Measurements from ENCODE around the gene RAP1A.
"Not testable (repeated sequence)": the region's sequence is repeated elsewhere in the genome, so short reads cannot be mapped to it uniquely, and the experiment has no call there.

Gene RAP1A

DNA sequence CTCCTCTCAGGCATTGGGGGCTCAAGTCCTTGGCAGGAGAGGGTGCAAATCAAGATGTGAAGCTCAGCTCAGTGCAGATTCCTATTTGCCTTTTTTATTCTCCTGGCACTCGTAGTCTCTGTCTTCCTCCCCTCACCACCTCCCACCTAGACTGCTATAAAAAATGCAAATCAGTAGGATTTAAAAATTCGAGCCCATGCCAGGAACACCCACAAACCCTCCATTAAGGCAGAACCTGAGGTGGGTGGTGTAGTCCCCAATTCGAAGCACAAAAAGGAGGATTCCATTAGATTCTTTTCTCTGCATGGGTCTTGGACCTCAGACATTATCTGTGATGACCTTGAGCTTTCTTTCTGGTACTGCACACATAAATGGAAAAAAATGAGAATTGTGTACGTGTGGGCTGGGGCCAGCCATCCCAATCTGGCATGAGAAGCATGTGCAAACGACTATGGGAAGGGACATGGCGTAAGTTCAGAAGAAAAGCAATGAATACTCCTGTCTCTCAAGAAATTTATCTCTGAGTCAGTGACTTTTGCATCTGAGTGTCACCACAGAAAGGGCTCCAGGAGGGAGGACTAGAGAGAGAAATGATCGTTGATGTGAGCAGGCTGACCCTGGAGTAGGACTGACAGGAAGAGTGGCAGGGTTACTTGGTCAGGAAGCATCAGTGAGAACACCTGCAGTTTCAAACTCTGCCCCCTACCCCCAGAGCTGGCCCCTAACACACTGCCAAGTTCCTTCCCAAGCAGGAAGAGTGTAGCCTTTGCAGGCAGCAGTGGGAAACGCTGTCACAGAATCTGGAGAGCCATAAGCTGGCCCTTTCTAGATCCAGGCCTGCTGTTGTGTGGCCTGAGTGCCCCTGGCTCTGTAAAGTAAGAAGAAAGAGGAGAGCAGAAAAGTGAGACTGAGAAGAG, 117.9 kb downstream of the RAP1A start:
- DNase-seq (ENCODE audit: low read depth), result no peak

DNA sequence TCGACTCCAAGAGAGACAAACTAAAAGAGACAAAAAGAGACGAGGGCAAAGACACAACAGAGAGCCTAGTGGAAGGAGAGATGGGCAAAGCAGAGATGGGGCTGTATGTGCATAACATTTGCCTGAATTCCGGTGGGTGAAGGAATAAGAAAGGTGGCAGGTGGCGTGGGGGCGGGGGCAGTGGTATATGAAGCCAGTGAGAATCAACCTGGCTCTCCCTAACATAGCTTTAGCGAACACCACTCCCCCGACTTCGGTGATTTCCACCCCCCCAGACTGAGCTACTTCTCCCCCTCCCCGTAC, 118.5 kb downstream of the RAP1A start:
- no peak for DNase-seq (ENCODE audit: low read depth)

DNA sequence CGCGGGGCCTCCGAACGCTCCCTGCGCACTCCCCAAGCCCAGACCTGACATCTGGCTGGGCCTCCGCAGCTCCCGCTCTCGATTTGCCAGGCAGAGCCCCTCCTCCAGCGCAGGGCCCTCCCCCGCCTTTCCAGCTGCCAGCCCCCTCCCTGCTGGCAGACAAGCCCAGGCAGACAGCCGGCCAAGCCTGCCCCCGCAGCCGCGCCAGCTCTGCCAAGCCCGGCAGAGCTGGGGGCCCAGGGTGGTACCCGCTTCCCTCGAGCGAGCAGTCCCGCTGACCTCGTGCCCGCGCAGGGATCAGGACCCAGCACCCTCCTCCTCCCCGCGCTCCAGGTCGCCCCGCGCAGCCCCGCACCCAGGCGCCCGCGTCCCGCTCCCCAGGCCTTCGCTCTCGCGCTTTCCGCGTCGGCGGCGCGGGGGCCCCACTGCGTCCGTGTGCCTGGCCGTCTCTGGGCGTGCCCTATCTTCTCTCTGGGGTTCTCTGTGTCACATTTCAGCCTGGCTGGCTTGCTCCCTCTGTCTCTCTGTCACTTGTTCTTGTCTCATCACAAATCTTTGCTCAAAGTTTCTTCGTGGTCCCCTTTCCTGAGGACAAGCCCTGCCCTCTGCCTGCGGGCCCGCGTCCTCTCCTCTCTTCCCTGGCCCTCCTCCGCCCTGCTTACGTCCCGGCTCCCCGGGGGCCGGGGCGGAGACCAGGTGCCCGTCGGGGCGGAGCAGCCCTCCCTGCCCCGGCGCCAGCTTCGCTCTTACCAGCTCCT, 119.0 kb downstream of the RAP1A start:
- peak; percentile 24 for DNase-seq (ENCODE audit: low read depth)

DNA sequence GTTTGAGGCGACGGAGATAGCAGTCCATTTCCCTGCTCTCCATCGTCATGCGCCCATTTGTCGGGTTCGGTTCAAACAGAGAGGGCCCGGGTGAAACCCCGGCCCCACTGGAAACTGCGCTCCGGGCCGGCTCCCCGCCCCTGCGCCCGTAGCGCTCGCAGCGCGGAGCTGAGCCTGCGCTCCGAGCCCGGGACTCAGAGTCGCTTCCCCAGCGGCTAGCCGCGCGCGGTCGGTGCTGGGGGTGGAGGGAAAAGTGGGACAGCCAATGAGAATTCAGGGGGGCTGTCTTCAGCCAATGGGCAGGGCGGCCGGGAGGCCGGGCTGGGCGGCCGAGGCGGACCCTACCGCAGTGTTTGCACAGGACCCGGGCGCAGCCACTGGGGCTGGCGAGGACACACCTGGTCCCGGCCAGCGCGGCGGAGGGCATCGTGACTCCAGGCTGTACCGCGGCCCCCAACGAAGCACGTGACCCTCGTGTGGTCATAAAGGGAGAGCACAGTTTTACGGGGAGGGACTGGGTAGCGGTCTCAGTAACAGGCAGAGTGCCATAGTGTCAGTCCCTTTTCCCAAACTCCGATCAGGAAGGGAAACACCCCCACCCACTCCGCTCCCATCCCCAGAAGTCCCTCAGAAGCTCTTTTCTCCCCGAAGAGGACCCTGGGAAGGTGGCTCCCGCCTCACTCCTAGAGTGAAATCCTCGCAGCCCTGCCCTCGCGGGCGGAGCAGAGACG, 119.8 kb downstream of the RAP1A start, which contains the start of gene INKA2:
TSS of gene INKA2 (minus strand) at position 202 of the 731 bp plus-strand sequence. CDS start at position 49, 153 bp downstream.
- DNase-seq (ENCODE audit: low read depth), result peak; percentile 61

DNA sequence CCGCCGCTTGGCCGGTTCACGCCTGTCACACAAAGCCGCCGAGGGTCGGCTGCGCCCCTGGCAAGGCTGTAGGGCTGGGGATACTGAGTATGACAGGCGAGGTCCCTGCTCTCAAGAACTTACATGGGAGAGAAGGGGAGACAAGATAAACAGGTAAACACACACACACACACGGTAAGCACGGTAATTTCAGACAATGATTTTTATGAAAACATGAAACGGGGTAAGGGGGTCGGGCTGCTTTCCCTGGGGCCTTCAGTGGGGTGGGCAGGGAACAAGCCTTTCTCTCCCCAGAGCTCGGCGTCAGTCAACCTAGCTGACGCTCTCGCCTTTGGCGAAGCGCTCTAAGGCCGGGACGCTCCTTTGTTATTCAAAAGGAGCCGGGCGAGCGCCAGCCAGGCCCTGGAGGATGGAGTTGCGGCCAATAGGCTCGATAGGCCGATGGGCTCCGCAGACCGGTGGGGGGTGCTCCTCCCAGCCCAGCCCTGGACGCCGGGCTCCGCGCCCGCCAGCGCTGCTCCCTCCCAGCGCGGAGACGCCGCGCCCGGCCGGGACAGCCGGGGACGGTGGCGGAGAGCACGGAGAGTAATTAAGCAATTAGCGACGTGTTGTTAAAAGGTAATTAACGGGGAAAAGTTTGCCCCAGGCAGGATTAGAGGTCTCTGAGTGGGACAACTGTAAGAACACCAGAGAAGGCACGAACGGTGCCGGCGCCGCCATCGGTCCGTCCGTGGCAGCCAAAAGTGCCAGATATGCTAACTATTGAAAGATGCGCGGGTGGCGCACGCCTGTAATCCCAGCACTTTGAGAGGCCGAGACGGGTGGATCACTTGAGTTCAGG, 120.6 kb downstream of the RAP1A start:
- no peak for DNase-seq (ENCODE audit: low read depth)

DNA sequence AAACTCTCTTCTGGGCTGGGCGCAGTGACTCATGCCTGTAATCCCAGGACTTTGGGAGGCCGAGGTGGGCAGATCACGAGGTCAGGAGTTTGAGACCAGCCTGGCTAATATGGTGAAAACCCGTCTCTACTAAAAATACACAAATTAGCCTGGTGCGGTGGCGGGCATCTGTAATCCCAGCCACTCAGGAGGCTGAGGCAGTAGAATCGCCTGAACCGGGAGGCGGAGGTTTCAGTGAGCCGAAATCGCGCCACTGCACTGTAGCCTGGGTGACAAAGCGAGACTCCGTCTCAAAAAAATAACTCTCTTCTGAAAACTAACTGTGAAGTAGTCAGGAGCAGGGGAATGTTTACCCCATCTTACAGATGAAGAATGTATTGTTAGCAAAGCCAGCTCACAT, 122.7 kb downstream of the RAP1A start:
- DNase-seq (ENCODE audit: low read depth), result not testable (repeated sequence)

DNA sequence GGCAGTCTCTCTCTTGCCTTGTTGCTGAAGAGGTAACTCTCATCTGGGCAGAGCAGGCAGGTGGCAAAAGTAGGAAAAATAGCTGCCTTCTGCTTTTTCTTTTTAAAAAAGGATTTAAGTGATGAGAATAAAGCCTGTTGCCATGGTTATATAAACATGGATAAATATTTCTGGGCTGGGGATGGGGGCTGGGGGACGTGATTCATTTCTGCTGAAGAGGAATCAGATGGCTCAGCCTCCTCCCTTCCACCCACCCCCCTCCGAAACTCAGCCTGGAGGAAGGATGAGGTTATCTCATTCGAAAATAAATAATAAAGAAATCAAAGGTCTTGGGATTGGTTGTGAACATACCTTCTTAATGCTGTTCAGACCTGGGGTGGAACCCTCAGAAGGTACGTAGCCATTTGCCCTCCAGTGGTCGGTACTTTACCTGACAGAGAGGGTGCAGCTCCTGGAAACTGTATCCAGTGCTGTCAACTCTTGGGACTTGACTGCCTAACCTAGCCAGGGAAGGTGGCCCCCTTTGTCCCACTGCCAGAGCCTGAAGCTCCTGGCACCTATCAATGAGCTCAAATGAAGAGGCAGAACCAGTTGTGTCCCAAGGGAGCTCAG, 123.5 kb downstream of the RAP1A start:
- no peak for DNase-seq (ENCODE audit: low read depth)

DNA sequence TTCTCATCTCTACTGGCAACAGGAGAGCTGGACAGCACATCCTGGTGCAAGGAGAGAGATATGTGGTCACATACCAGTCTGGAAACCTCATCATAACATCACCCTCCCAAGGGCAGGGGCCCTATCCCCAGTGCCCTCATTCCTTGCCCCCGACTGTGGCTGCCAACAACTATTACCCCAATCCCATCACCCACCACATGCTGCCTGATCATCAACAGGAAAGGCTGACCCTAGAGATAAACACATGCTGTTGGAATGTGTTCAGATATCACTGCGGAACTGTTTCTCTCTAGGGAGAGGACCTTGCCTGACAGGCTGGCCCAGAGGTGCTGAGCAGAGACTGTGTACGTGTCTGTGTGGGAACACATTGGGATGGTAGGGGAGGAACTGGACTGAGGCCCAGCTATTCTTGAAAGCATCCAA, 124.1 kb downstream of the RAP1A start:
- no peak for DNase-seq (ENCODE audit: low read depth)

DNA sequence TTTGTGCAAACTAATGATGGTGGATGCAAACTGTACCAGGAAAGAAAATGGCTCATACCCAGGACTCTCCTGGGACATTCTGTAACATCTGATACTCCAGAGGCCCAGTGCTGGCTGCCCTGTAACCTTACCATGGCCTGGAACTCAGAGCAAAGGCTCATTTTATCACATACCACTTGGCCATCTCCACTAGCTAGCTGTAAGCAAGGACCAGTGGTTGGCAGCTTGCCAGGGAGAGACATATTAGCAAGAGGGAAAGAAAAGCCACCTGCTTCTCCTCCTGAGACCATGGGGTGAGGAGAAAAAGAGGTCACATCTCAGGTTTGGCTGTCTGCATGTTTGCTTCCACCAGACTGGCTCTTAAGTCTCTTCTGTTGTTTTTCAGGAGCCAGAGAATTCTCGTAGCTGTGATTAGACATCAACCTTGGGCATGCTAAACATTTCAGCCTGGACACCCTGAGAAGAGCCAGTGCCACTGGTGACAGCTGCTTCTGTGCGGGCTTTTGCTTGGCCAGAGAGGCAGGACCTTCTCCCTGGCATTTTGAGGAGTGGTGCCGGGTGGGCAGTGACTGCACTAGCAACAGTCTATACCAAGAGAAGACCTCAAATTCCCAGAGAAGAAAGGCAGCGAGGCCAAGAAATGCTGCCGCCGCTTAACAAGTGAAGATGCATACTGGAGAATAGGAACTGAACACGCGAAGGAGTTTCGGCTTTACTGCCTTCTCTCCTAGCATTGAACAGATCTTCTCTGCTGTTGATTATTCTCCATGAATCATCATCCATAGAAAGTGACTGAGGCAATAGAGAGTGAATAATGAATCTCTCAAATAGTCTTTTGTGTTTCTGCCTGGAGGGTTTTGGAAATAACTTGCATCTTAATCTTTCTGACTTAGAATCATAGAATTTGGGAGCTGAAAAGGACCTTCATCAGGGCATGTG, 126.4 kb downstream of the RAP1A start:
- DNase-seq (ENCODE audit: low read depth), result no peak

DNA sequence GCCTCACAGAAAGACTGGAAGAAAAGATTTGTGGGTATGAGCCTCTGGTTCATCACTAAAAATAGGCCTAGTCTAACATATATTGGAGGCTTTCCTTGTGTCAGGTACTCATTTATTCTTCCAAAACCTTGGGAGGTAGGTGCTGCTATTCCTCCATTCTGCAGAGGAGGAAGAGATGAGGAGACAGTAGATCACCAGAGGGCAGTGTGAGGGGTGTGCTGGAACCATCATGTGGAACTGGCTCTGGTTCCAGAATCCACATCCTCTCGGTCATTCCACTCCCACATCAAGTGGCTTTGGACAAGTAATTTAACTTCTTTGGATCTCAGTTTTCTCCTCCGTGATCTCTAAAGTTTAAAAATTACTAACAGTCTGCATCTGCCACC, 127.0 kb downstream of the RAP1A start:
- DNase-seq (ENCODE audit: low read depth), result no peak

DNA sequence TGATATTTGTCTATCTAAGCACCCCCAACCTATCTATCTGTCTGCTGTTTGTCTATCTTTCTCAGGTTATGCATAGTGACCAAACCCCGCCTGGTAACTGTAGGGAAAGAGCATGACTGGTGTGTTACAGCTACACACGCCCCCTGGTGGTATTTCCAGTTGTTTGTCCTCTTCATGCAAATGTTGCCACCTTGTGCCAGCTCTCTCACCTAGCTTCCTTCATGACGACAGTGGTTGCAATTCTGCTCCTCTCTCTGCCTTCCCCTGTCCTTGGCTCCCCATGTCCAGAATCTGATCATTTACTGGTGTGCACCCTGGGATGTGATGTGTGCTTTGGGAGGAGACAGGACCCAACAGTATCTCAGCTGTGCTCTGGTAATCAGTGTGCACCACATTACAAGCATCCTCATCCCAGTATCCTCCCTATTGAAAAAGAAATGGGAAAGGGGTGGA, 127.7 kb downstream of the RAP1A start:
- DNase-seq (ENCODE audit: low read depth), result peak; percentile 42

DNA sequence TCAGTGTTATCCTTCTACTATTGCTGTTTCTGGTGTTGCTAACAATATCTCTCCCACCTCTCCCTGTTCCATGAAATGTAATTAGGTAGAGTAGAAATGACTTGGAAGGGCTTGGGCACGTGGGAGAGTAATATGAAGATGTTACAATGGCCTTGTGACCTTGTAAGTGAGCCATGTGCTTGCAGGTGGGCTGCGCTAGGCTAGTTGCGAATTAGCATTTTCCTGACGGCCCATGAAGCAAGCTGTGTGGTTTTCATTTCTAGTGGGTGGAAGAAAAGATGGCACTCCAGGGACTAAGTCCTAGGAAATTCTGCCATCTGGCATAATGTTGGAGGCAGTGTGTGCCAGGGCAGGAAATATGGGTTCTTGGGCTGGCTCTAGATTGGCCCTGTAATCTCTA, 128.4 kb downstream of the RAP1A start:
- no peak for DNase-seq (ENCODE audit: low read depth)

DNA sequence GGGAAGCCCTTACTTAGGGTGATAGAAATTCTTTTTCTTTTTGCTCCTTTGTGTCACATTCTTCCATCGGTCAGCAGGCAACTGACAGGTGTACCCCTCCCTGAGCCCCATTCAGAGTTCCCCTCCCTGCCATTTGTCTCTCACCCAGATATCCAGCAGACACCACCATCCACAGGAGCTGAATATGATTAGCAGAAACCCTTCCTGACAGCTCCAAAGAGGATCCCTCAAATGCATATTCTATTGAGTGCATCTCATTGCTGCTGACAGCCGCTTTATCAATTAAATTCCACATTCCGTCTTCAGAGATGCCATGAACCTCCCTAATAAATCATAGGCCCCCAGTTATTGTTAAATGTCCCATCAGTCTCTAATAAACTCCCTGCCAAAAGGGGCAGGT, 130.0 kb downstream of the RAP1A start:
- no peak for DNase-seq (ENCODE audit: low read depth)

DNA sequence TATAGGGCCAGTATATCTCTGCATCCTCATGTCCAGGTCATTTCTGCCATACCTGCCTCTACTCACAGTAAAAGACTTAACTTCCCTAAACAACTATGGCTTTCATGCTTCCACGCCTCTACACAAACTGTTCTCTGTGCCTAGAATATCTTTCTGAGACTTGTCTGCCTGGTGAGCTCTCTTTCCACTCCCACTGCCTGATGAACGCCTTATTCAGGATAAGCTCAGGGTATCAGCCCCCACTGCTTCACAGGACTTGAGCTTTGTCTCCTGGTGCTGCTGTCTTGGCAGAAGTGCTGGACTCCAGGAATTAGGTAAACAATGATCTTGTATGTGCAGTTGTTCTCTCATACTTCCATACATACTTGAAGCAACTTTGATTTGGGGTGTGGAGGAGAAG, 131.3 kb downstream of the RAP1A start:
- no peak for DNase-seq (ENCODE audit: low read depth)

DNA sequence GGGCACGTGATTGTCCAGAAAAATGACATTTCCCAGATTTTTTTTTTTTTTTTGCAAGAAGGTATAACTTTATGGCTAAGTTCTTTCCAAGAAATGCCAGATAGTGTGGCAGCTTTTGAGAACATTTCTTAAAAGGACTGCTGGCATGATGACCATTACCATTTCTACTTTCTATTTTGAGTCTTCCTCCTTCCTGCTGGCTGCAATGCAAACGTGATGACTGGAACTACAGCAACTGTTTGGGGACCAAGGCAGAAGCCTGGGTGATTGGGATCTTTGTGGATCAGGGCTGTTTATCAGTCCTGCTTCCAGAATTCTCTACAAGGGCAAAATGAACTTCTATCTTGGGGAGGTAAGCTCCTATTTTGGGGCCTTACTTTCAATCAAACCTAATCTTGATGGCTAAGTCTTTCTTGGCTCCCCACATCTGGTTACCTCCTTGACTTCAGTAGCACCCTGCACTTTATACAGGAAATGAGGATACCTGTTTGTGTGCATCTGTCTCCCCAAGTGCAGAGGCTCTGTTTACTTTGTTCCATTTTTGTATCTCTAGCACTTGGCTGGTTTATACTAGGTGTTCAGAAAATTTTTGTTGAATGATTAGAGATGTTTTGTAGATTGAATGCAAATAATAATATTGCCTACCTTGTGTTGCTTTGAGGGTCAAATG, 132.5 kb downstream of the RAP1A start:
- no peak for DNase-seq (ENCODE audit: low read depth)

DNA sequence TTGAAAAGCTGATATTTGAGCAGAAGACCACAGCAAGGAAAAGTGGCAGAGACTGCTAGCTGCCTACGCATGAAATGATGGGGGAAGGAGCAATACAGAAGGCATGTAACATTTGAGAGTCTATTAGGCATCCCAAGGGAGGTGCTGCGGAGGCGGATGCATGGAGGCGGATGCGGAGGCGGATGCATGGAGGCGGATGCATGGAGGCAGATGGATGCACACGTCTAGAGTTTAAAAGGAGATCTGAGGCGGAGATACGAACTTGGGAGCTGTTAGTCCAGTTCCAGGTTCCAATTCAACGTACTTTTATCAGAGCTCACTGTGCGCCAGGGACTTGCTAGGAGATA, 135.4 kb downstream of the RAP1A start:
- peak; percentile 12 for DNase-seq (ENCODE audit: low read depth)

DNA sequence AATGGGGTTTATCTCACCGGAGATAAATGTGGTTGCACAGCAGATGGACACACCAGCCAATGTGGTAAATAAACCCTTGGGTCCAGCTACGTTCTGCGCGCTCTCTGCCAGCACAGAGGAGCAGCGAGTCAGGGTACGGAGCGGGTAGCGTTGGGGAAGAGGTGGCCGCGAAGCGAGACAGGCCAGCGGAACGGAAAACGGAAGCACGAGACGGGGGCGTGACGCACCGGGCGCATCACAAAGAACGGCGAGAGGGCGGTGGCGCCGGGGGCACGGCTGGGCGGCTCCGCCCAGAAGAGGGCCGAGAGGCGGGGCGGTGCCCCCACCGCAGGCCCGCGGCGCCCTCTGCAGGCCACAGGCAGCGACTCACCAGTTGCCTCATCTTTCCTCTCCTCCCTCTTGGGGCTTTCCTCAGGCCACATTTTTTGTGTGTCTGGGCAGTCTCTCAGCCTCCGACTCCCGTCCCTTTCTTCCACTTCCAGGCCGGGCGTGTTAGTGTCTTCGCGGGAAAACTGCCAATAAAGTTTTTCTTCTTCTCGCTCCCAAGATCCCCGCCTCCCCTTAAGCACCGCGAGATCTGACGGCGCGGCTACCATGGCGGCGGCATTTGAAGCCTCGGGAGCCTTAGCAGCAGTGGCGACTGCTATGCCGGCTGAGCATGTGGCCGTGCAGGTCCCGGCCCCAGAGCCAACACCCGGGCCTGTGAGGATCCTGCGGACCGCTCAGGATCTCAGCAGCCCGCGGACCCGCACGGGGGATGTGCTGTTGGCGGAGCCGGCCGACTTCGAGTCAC, 135.9 kb downstream of the RAP1A start, which contains the start of gene DDX20:
TSS of gene DDX20 (plus strand) at position 571 of the 793 bp plus-strand sequence. CDS start at position 595, 24 bp downstream.
- peak; percentile 90 for DNase-seq (ENCODE audit: low read depth)

DNA sequence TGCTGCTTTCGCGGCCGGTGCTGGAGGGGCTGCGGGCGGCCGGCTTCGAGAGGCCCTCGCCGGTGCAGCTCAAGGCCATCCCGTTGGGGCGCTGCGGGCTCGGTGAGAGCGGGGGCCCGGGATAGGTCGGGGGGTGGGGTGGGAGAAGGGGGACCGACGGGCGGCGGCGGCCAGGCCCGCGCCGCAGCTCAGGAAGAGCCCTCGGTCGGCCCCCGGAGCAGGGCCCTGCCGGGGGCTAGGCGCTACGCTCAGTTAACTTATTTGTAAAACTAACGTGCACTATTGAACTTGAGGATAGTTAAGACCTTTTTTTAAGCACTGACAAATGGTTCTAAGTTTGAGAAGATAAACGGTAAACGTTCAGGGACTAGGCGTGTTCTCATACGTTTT, 136.5 kb downstream of the RAP1A start:
- no peak for DNase-seq (ENCODE audit: low read depth)

DNA sequence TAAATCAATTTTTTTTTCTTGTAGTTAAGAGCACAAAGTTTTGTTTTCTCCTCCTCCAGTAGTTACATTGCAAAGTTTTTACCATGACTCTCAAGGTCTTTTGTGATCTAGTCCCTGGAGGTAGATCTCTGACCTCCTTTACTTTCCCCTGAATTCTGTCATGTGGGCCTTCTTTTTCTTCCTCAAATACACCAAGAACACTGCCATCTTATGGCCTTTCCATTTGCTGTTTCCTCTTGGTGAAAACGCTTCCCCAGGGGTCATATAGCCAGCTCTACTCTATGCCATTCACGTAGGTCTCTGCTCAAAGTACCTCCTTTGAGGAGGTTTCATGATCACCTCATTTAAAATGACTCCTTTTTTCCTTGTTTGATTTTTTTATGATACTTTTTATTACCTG, 138.8 kb downstream of the RAP1A start:
- no peak for DNase-seq (ENCODE audit: low read depth)
